Loucy (cell line): ENCODE data around the gene TANGO2.

ENCODE experiments used
- H2AFZ ChIP-seq: fragments of 200-600 bp; sonication (generic); 2 replicates; pipeline ENCODE4 v1.6.0; 2016; ENCODE audit warnings: antibody characterized with exemption, mild to moderate bottlenecking, low read length, moderate library complexity
- H3F3A ChIP-seq: fragments of 200-600 bp; 2 replicates; pipeline ENCODE4 v1.6.0; 2016; ENCODE audit warnings: antibody characterized with exemption, low read depth, mild to moderate bottlenecking
- H3K27me3 ChIP-seq: fragments of 200-600 bp; sonication (generic); 2 replicates; pipeline ENCODE4 v1.6.1; 2014; ENCODE audit warnings: low read length, mild to moderate bottlenecking; ENCODE audit not compliant: insufficient read depth, poor library complexity, severe bottlenecking
- H3K36me3 ChIP-seq: fragments of 200-600 bp; sonication (generic); 2 replicates; pipeline ENCODE4 v1.6.1; 2016; ENCODE audit warnings: low read length; ENCODE audit not compliant: insufficient read depth
- H3K4me1 ChIP-seq: fragments of 200-600 bp; sonication (generic); 2 replicates; pipeline ENCODE4 v1.5.1; 2014; ENCODE audit warnings: low read length, mild to moderate bottlenecking; ENCODE audit not compliant: insufficient read depth, poor library complexity, severe bottlenecking
- H3K4me2 ChIP-seq: fragments of 200-600 bp; sonication (generic); 2 replicates; pipeline ENCODE4 v1.6.0; 2014; ENCODE audit warnings: antibody characterized with exemption, low read length, low read depth, mild to moderate bottlenecking; ENCODE audit not compliant: poor library complexity, severe bottlenecking
- H3K4me3 ChIP-seq: fragments of 200-600 bp; sonication (generic); 2 replicates; pipeline ENCODE4 v1.5.1; 2014; ENCODE audit warnings: low read length, mild to moderate bottlenecking, mixed read lengths; ENCODE audit not compliant: poor library complexity, severe bottlenecking
- H3K79me2 ChIP-seq: fragments of 200-600 bp; sonication (generic); 2 replicates; pipeline ENCODE4 v1.6.1; 2014; ENCODE audit warnings: low read length; ENCODE audit not compliant: insufficient read depth
- H3K9ac ChIP-seq: fragments of 200-600 bp; sonication (generic); 2 replicates; pipeline ENCODE4 v1.6.0; 2014; ENCODE audit warnings: mild to moderate bottlenecking, low read depth, low read length, moderate library complexity; ENCODE audit not compliant: poor library complexity, severe bottlenecking
- H3K9me2 ChIP-seq: fragments of 200-600 bp; sonication (generic); replicated peaks from 2 replicates; pipeline ENCODE4 v1.6.1; 2016; ENCODE audit warnings: low read depth, low read length, mixed read lengths
- H3K9me3 ChIP-seq: fragments of 200-600 bp; sonication (generic); 2 replicates; pipeline ENCODE4 v1.6.1; 2014; ENCODE audit warnings: mild to moderate bottlenecking, antibody characterized with exemption, low read length, low read depth; ENCODE audit not compliant: insufficient read depth
- H4K20me1 ChIP-seq: fragments of 200-600 bp; sonication (generic); 2 replicates; pipeline ENCODE4 v1.6.0; 2014; ENCODE audit warnings: antibody characterized with exemption, low read length, mild to moderate bottlenecking; ENCODE audit not compliant: insufficient read depth, poor library complexity, severe bottlenecking
- CTCF ChIP-seq: fragments of 200-600 bp; sonication (generic); conservative IDR thresholded peaks from 2 replicates; pipeline ENCODE4 v1.5.1; 2014; ENCODE audit warnings: mild to moderate bottlenecking, antibody characterized with exemption, low read length
- EZH2phosphoT487 ChIP-seq: fragments of 200-600 bp; IDR thresholded peaks from 2 replicates; pipeline ENCODE4 v1.6.1; 2018; ENCODE audit warnings: antibody characterized with exemption, mild to moderate bottlenecking, moderate library complexity, borderline replicate concordance

Gene TANGO2

DNA sequence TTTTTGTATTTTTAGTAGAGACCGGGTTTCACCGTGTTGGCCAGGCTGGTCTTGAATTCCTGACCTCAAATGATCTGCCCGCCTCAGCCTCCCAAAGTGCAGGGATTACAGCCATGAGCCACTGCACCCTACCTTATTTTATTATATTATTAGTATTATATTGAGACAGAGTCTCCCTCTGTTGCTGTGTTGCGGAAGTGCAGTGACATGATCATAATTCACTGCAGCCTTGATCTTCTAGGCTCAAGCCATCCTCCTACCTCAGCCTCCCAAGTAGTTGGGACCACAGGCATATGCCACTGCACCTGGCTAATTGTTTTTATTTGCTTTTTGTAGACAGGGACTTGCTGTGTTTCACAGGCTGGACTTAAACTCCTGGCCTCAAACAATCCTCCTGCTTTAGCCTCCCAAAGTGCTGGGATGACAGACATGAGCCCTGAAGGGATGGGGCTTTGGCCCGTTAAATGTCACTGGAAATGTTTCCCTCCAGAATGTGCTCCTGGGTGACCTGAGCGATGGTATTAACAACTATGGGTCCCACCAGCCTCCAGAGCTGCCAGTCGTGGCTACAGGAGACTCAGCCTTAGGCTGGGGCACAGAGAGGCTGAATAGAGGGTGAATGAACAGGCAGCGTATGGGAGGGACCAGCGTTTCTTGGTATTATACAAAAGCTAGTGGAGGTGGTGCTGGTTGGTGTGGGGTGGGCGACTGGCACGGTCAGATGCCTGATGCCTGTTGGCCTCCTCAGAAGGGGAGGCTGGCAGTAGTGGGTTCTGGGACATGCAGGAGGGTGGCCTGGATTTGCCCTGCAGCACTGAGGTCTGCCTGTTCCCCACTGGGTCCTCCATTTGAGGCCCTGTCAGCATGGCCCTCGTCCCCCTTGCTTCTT is 7.3 kb downstream of the TANGO2 start:
- H3K79me2 ChIP-seq: peaks cover 3% of the 10 kb centered on the region; the same call in 1 of the 2 replicates
- no peaks in the 10 kb centered on the region for H3F3A ChIP-seq
- no peaks in the 10 kb centered on the region for H3K27me3 ChIP-seq
- no peaks in the 10 kb centered on the region for H3K9me3 ChIP-seq
- TF ChIP-seq CTCF: peak; percentile 40
- TF ChIP-seq EZH2phosphoT487: no peak
- H3K36me3 ChIP-seq: no peaks in the 10 kb centered on the region
- H3K4me2 ChIP-seq: no peak overlapping the region
- H3K4me1 ChIP-seq: peaks cover 8% of the 10 kb centered on the region
- H3K9ac ChIP-seq: no peak overlapping the region
- H2AFZ ChIP-seq: no peak overlapping the region
- H3K4me3 ChIP-seq: no peak overlapping the region
- no peaks in the 10 kb centered on the region for H4K20me1 ChIP-seq
- no peaks in the 10 kb centered on the region for H3K9me2 ChIP-seq

DNA sequence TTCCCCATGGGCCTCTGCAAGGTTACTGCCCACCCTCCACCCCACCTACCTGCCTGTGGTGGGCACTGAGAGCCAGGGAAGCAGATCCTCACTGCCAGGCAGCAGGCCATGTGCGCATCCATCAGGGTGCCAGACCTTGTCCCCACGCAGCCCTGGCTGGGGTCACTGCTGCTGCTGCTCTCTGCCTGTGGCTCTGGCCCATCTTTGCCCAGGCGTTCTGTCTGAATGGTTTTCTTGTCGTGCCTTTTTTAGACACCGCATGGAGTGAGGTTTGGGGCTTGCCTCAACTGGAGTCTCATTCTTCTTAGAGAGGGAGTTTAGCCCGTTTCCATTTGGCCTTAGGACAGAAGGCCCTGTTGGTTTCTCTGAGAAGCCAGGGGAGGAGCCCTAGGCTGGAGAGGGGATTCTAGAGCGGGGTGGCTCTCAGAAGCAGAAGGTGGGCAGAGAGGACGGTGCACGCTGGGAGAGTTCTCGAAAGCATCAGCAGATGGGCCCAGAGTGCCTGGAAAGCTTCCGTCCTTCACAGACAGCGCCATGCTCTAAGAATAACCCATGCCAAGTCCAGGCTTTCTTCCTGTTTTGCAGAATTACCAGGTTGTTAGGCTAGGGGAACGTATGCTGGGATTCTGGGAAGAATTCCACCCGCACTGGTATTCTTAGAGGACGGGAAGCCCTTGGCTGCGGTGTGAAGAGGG is 8.1 kb downstream of the TANGO2 start:
- no peaks in the 10 kb centered on the region; the same call in 1 of the 2 replicates for H3K79me2 ChIP-seq
- no peaks in the 10 kb centered on the region for H4K20me1 ChIP-seq

More for the DNA sequence above, 8.1 kb downstream of the TANGO2 start:
- no peak overlapping the region for H2AFZ ChIP-seq
- no peak overlapping the region for H3K4me3 ChIP-seq
- no peaks in the 10 kb centered on the region for H3K9me3 ChIP-seq
- no peaks in the 10 kb centered on the region for H3K27me3 ChIP-seq
- no peak overlapping the region for H3K9ac ChIP-seq
- TF ChIP-seq EZH2phosphoT487 (no peak), CTCF (no peak)
- peaks cover 8% of the 10 kb centered on the region for H3K4me1 ChIP-seq
- no peaks in the 10 kb centered on the region for H3K9me2 ChIP-seq
- H3F3A ChIP-seq: no peaks in the 10 kb centered on the region
- no peaks in the 10 kb centered on the region for H3K36me3 ChIP-seq
- no peak overlapping the region for H3K4me2 ChIP-seq
